LNCaP clone FGC (cell line): ENCODE measurements around the gene ICA1L.

ENCODE experiments used
- DNase-seq: peaks from one replicate; pipeline ENCODE4 v3.0.0-alpha.2; 2011; ENCODE audit warnings: low read depth
- H3K4me3 ChIP-seq: 2 replicates; pipeline ENCODE4 v1.5.1; 2011; ENCODE audit warnings: mild to moderate bottlenecking, low read depth, low read length, control low read depth
- CTCF ChIP-seq: IDR thresholded peaks from 2 replicates; pipeline ENCODE4 v1.5.1; 2012; ENCODE audit warnings: mild to moderate bottlenecking; ENCODE audit not compliant: control insufficient read depth, insufficient read depth; ENCODE audit errors: extremely low read depth

ICA1L gene

DNA sequence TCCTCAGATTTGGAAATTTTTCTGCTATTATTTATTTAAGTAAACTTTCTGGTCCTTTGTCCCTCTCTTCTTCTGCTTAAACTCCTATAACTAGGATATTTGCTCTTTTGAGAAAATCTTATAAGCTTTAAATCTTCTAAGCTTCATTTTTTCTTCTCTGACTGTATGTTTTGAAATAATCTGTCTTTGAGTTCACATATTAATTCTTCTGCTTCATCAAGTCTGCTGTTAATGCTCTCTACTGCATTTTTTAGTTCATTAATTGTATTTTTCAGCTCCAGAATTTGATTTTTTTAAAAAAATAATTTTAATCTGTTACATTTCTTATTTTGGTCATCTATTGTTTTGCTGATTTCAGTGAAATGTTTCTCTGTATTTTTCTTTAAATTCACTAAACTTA, 28.9 kb downstream of the ICA1L start:
- no peak for TF ChIP-seq CTCF
- no peak for DNase-seq
- H3K4me3 ChIP-seq = no peak overlapping the region

- no peak overlapping the region for H3K4me3 ChIP-seq
- DNase-seq = no peak
- TF ChIP-seq CTCF = no peak
Observed at GRCh38 chr2:202841090-202841867, 30.3 kb downstream of the ICA1L start.

DNA sequence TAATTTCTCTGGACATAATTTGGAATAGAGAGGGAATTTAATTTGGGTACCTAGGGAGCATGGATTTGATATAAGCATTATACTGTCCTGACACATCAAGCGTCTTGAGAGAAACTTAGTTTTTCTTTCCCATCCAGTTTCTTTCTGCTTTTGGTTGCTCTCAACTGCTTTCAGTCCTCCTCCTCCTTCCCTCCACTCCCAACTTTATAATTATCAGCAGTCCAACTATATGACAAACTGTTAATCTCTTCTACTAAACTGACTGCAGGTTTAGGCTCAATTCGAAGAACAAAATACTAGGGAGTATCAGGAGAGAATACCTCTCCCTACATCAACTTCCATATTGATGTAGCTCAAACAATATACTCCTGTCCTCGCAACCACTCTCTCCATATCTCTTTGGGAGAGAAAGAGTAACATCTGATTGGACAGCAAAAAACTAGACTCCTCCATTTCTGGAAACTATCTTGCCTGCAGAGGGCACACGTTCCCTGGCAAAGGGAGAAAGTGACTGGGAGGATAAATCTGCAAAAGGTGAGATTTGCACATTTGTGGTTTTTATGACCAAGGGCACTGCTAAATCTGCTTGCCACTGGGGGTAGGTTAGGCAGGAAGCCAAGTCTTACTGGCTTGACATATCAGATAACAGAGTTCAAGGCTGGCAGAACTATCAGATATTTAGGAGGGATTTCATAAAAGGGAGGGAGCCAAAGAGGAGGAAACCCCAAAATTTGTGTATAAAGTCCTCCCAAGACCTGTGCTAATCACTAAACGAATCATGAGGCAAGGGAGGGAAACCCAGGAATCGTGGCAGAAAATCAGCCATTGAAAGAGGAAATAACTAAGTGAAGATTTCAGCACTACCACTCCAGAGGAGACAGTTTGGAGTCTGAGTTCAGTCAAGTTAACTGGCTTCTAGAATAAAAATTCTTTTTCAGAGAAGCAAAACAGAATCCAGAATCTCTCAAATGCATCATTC, 40.0 kb downstream of the ICA1L start:
- no peak for DNase-seq
- no peak overlapping the region for H3K4me3 ChIP-seq
- TF ChIP-seq CTCF = peak; percentile 76

GRCh38 chr2:202824901-202825300, 46.7 kb downstream of the ICA1L start:
- TF ChIP-seq CTCF = no peak
- H3K4me3 ChIP-seq = no peak overlapping the region
- no peak for DNase-seq

GRCh38 chr2:202822411-202822810, 49.2 kb downstream of the ICA1L start:
- no peak for TF ChIP-seq CTCF
- H3K4me3 ChIP-seq = no peak overlapping the region
- DNase-seq = no peak

DNA sequence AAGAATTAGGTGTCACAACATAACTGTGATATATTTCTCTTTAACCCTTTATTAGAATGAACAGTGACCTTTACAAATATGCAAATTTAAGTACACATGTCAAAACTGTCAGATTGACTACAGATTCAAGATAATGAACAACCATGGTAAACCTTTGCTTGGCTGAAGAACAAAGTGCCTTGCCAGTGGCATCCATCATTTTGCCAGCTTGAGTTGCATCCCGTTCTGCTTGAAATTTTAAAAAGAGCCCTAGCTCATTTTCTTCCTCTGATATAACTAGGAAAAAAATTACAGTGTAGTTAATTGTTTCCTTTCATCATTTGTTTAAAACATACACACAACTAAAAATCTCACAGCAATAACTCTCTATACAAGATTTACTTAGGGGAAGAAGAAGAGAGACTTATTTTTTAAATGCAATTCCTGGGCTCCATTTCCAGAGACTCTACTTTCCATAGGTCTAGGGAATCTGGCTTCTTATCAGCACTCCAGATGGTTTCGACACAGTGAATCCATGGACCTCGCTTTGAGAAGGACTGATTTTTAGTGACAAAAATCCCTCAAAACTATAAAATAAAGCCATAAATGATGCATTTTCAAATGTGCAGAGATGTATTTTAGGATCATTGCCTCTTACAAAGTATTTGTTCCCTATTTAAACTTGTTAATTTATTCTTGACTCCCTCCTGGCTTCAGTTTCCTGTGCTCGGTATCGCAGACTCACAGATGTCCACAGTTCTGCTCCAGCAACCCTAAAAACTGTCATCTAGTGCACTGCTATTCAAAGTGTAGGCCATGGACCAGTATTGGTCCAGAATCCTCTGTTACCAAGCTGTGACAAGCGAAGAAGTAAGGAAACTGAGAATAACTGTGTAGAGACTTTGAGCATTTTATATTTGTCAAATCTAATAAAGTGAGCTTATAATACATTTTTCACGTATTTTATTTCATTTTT, 50.1 kb downstream of the ICA1L start:
- no peak for TF ChIP-seq CTCF
- no peak for DNase-seq
- no peak overlapping the region for H3K4me3 ChIP-seq
